Fibroblast of the aortic adventitia (primary cell): ENCODE measurements around the gene F11R. TPM values are rescaled to one million over a fixed set of nuclear protein-coding genes. Genes with fewer than 3 reads are reported as not detected.
"Not testable (repeated sequence)": the region's sequence is repeated elsewhere in the genome, so short reads cannot be mapped to it uniquely, and the experiment has no call there.

ENCODE experiments used
- DNase-seq: peaks from one replicate; pipeline ENCODE4 v3.0.0-alpha.2; 2010; ENCODE audit warnings: low read depth
- H3K4me3 ChIP-seq: 2 replicates; pipeline ENCODE4 v1.5.1; 2011; ENCODE audit warnings: low read depth, mild to moderate bottlenecking, control low read depth, low read length, moderate library complexity
- total RNA-seq: library from RNA; depleted of rRNA; stranded (reverse); fragments of >200 nt; gene quantifications from 2 replicates; pipeline ENCODE4 v1.2.3, GENCODE V29; 2012; ENCODE audit warnings: low replicate concordance
- TF ChIP-seq, protein P1 (sequence below): IDR thresholded peaks from 2 replicates; pipeline ENCODE4 v1.5.1; 2011; ENCODE audit warnings: mild to moderate bottlenecking, low read length, control low read depth, inconsistent platforms; ENCODE audit not compliant: insufficient read depth

The F11R gene
- total RNA-seq, 1 donor = 0.36 TPM

DNA sequence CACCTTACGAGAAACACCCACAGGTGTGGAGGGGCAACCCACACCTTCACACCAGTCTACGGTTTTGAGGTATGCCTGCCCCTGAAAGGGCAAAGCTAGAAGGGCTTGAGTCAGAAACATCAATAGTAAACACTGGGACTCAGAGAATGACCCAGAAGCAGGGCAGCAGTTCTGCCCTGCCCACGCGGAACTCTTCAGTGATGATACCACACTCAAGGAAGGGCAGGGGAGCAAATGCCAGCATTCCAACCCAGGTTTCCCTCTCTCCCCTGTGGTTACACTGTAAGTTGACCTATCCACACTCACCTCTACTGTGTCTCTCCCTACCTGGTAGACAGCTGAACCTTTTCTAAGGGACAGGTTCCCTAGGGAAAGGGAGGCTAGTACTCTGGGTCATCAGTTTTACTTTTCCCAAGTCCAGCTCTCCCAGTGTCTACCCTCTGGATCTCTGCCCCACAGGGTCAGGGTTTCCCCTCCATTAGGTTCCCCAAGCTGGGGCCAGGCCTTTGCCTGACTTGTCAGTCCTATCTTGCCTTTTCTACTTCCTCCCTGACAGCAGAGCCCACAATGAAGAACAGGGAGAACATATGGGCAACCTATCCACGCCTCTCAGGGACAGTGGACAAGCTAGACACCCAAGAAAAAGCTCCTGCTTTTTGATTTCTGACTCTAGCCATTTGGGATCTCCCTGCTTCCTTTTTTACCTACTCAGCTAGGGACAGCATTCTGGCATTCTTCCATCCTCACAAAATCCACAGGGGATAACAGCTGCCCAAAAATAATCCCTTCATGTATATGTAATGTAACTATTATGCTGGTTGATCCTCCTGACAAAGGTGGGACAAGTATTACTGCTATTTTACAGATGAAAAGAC lies 3.0 kb downstream of the F11R start:
- DNase-seq = no peak

GRCh38 chr1:161017181-161017580 lies 3.8 kb downstream of the F11R start:
- DNase-seq, H3K4me3 ChIP-seq: not testable (repeated sequence)

More for the DNA sequence above, 3.0 kb downstream of the F11R start:
- no peak overlapping the region for H3K4me3 ChIP-seq
- TF ChIP-seq, protein P1, sequence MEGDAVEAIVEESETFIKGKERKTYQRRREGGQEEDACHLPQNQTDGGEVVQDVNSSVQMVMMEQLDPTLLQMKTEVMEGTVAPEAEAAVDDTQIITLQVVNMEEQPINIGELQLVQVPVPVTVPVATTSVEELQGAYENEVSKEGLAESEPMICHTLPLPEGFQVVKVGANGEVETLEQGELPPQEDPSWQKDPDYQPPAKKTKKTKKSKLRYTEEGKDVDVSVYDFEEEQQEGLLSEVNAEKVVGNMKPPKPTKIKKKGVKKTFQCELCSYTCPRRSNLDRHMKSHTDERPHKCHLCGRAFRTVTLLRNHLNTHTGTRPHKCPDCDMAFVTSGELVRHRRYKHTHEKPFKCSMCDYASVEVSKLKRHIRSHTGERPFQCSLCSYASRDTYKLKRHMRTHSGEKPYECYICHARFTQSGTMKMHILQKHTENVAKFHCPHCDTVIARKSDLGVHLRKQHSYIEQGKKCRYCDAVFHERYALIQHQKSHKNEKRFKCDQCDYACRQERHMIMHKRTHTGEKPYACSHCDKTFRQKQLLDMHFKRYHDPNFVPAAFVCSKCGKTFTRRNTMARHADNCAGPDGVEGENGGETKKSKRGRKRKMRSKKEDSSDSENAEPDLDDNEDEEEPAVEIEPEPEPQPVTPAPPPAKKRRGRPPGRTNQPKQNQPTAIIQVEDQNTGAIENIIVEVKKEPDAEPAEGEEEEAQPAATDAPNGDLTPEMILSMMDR = no peak

DNA sequence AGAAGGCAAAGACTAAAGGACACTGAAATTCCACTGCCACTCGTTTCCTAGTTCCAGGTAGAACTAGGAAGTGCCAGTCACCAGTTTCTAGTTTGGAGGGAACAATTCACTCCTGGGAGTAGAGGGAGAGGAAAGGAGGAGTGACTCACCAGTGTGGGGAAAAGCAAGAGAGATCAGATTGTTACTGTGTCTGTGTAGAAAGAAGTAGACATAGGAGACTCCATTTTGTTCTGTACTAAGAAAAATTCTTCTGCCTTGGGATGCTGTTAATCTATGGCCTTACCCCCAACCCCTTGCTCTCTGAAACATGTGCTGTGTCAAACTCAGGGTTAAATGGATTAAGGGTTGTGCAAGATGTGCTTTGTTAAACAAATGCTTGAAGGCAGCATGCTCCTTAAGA lies 4.3 kb downstream of the F11R start:
- H3K4me3 ChIP-seq, DNase-seq: not testable (repeated sequence)

DNA sequence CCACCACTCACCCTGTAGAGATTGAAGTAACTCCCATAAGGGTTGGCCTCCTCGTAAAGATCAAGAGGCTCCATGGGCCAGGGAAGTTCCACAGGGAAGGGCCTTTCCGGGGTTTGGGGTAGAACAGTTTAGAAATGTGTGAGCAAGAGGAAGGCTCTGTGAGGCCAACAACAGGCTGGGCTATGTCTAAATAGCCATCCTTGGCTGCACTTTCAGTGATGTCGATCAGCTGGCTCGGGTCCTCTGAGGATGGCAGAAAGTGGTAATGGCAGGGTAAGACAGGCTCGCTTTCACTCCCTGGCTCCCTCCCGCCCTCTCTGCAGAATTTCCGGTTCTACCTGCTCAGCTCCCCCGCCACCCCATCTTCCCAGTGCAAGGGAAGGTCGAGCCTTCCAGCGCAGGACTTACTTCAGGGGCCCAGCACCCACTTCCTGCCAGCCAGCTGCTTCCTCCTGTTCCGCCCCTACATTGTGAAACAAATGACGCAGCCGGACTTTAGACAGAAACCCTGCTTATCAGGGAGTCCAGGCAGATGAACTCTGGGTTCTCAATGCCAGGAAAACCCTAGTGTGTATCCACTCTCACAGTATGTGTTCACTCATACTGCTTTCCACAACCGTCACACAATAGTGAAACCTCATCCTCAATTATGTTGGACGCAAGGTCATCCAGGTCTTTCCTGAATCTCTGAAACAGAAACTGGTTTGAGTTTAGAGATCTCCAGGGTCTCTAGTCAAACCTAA lies 7.3 kb downstream of the F11R start:
- peak; percentile 78 for DNase-seq
- no peak overlapping the region for H3K4me3 ChIP-seq

DNA sequence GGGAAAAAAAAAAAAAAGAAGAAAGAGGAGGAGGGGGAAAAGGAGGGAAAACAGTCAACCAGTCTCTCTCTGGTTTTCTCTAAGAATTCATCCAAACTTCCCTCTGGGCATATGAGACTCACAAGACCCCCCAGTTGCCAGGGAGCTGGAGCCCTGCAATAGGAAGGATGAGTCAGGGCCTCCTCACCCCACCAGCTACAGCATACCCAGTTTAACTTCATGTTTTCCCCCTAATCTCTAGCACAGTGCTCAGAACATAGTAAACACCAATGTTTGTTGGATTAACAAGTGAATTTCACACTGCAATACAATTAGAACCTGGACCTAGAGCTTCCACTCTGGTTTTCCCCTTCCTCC lies 7.8 kb downstream of the F11R start:
- H3K4me3 ChIP-seq = no peak overlapping the region
- no peak for DNase-seq
- TF ChIP-seq, protein P1 = no peak

More for the DNA sequence above, 7.3 kb downstream of the F11R start:
- TF ChIP-seq, protein P1 = no peak

GRCh38 chr1:161012420-161012819 lies 8.5 kb downstream of the F11R start:
- DNase-seq = no peak
- TF ChIP-seq, protein P1 = no peak
- no peak overlapping the region for H3K4me3 ChIP-seq

- TF ChIP-seq, protein P1 = no peak
Observed at GRCh38 chr1:161009602-161010211, 11.2 kb downstream of the F11R start.

More at GRCh38 chr1:161009602-161010211, 11.2 kb downstream of the F11R start:
- no peak for DNase-seq
- H3K4me3 ChIP-seq = no peak overlapping the region
